ENCODE data around the gene ENO2. TPM values are rescaled to one million over a fixed set of nuclear protein-coding genes. Genes with fewer than 3 reads are reported as not detected.
A peak's percentile ranks its signal among the peaks of the same experiment; 100 is the strongest.

ENO2 gene
- total RNA-seq, 2 experiments from 2014 or later: 85.6 to 103 TPM

- Mint-ChIP-seq H3K36me3 (ENCODE audit: low read depth) (peaks cover 54% of the 10 kb centered on the region), H3K27ac (peak overlapping the region; percentile 80), H3K4me3 (peak overlapping the region; percentile 94), H3K27me3 (no peaks in the 10 kb centered on the region), H3K9me3 (no peaks in the 10 kb centered on the region), H3K4me1 (ENCODE audit: low read depth) (peaks cover 49% of the 10 kb centered on the region)
- POLR2A ChIA-PET: interaction anchor here (0.9 to 5.7 kb wide), 14 partner anchors 13 to 241 kb away, joined by 3 to 90 read pairs (median 6); partner anchors contain the start of genes C12orf57, CDCA3, COPS7A and ENO2
- ATAC-seq (ENCODE audit: poor library complexity) (peak; percentile 5), DNase-seq (no peak)
- Histone ChIP-seq H3K36me3 (ENCODE audit: insufficient read depth, low read length) (peaks cover 52% of the 10 kb centered on the region), H3K27ac (ENCODE audit: low read depth in 1 of 2, low read length in 2 of 2) (peak overlapping the region; percentile 73 to 78), H3K4me3 (ENCODE audit: low read length) (peak overlapping the region; percentile 68), H3K27me3 (ENCODE audit: control insufficient read depth in 1 of 2, insufficient read depth in 2 of 2, low read length in 2 of 2) (no peaks in the 10 kb centered on the region), H3K4me1 (ENCODE audit: insufficient read depth, low read length) (peaks cover 46% of the 10 kb centered on the region), H3K9me3 (ENCODE audit: control insufficient read depth in 1 of 2, insufficient read depth in 1 of 2, low read length in 2 of 2) (no peaks in the 10 kb centered on the region)
- no peak for TF ChIP-seq CTCF (IDR thresholded peaks at IDR 0.05)
- intact Hi-C loops (cut with DNase I, micrococcal nuclease): loop anchor here (2.0 to 5.0 kb wide), 2 partner anchors 14 to 75 kb away; partner anchors contain the start of genes C12orf57 (in 1 of the 2), RNU7-1 (in 1 of the 2) and USP5 (in 1 of the 2)
- CTCF ChIA-PET: interaction anchor here (1.5 to 10.3 kb wide), 4 partner anchors 15 to 94 kb away, joined by 3 to 153 read pairs (median 24); partner anchors contain the start of genes CDCA3 and USP5
Measured at GRCh38 chr12:6866920-6867412, 47.4 kb upstream of the ENO2 start.

- peak within 1 kb of the TSS; percentile 68 for H3K4me3 ChIP-seq (ENCODE audit: low read length)
- H3K36me3 ChIP-seq (ENCODE audit: insufficient read depth, low read length): peaks cover 46% of the 10 kb centered on the region
- H3K27ac ChIP-seq (ENCODE audit: low read depth in 1 of 2, low read length in 2 of 2): peak within 1 kb of the TSS; percentile 73 to 78
- ATAC-seq (ENCODE audit: poor library complexity) (peak; percentile 64), DNase-seq (peak; percentile 55 to 88 (median 72))
- no peaks in the 10 kb centered on the region for H3K9me3 Mint-ChIP-seq
- CTCF ChIA-PET: interaction anchor here (1.1 to 10.3 kb wide), 5 partner anchors 15 to 150 kb away, joined by 3 to 153 read pairs (median 6); partner anchors contain the start of genes CDCA3, LPCAT3 and USP5
- intact Hi-C loops (cut with DNase I, micrococcal nuclease): loop anchor here (2.0 to 5.0 kb wide), 5 partner anchors 15 to 245 kb away; partner anchors contain the start of genes C12orf57 (in 1 of the 2), C1R (in 1 of the 2), RNU7-1 (in 1 of the 2) and USP5 (in 1 of the 2)
- H3K4me1 Mint-ChIP-seq (ENCODE audit: low read depth): peaks cover 56% of the 10 kb centered on the region
- TF ChIP-seq CTCF (IDR thresholded peaks at IDR 0.05): no peak
- H3K27ac Mint-ChIP-seq: peak within 1 kb of the TSS; percentile 80
- peaks cover 53% of the 10 kb centered on the region for H3K4me1 ChIP-seq (ENCODE audit: insufficient read depth, low read length)
- H3K36me3 Mint-ChIP-seq (ENCODE audit: low read depth): peaks cover 56% of the 10 kb centered on the region
- POLR2A ChIA-PET: interaction anchor here (1.0 to 5.7 kb wide), 15 partner anchors 14 to 240 kb away, joined by 3 to 90 read pairs (median 6); partner anchors contain the start of genes C12orf57, CDCA3, COPS7A and ENO2
- H3K27me3 ChIP-seq (ENCODE audit: control insufficient read depth in 1 of 2, insufficient read depth in 2 of 2, low read length in 2 of 2): no peaks in the 10 kb centered on the region
- H3K4me3 Mint-ChIP-seq: peak within 1 kb of the TSS; percentile 94
- H3K9me3 ChIP-seq (ENCODE audit: control insufficient read depth in 1 of 2, insufficient read depth in 1 of 2, low read length in 2 of 2): no peaks in the 10 kb centered on the region
- no peaks in the 10 kb centered on the region for H3K27me3 Mint-ChIP-seq
Measured at GRCh38 chr12:6867413-6868210, 46.8 kb upstream of the ENO2 start, which contains the start of gene TPI1. Gene TPI1, plus strand, starts transcription at chr12:6867531. Its CDS starts 36 bp downstream, at chr12:6867567.
